SK-N-SH (cell line): ENCODE results near the gene PAOX. TPM values are rescaled to one million over a fixed set of nuclear protein-coding genes. Genes with fewer than 3 reads are reported as not detected.
A peak's percentile ranks its signal among the peaks of the same experiment; 100 is the strongest.

ENCODE experiments used
- CTCF ChIA-PET: fragments of 300-600, 350-600 bp; formaldehyde crosslinking; extraction: SDS; loops from one replicate; lab custom pipeline; 2021; lab: Yijun Ruan, JAX
- POLR2A ChIA-PET: fragments of 350-600 bp; sonication (Branson Sonifier 250); formaldehyde crosslinking; extraction: SDS; loops from one replicate; lab custom pipeline; 2020; ENCODE audit warnings: antibody characterized with exemption, inconsistent platforms; lab: Yijun Ruan, JAX
- DNase-seq: peaks from one replicate; pipeline ENCODE4 v3.0.0; 2012
- H2AFZ ChIP-seq: fragments of 200-600 bp; sonication (generic); 2 replicates; pipeline ENCODE4 v1.8.1; 2016; ENCODE audit warnings: antibody characterized with exemption, mild to moderate bottlenecking, low read depth
- H3F3A ChIP-seq: fragments of 200-600 bp; sonication (generic); replicated peaks from 2 replicates; pipeline ENCODE3; 2016; ENCODE audit warnings: antibody characterized with exemption, mild to moderate bottlenecking; ENCODE audit not compliant: insufficient read depth
- H3K27ac ChIP-seq, 2 experiments: fragments of 200-500 bp in 1 of 2; fragments of 200-600 bp in 1 of 2; sonication (Bioruptor generic) in 1 of 2; sonication (generic), shearing (Covaris generic) in 1 of 2; 2 replicates each; pipeline versions ENCODE4 v1.5.1 to v1.6.1; 2014 to 2016; ENCODE audit warnings: low read depth in 2 of 2, inconsistent platforms in 1 of 2, low read length in 1 of 2, mild to moderate bottlenecking in 1 of 2, mixed read lengths in 1 of 2
- H3K27me3 ChIP-seq: fragments of 200-600 bp; sonication (generic), shearing (Covaris generic); 2 replicates; pipeline ENCODE4 v1.6.1; 2016; ENCODE audit warnings: mixed run types; ENCODE audit not compliant: insufficient read depth
- H3K36me3 ChIP-seq, 2 experiments: fragments of 200-500 bp in 1 of 2; fragments of 200-600 bp in 1 of 2; sonication (Bioruptor generic) in 1 of 2; sonication (generic) in 1 of 2; replicated peaks in 1 of 2; 2 replicates each; pipeline versions ENCODE3 to v1.5.1; 2014 to 2016; ENCODE audit warnings: low read length in 1 of 2, mild to moderate bottlenecking in 1 of 2; ENCODE audit not compliant: insufficient read depth in 2 of 2, control insufficient read depth in 1 of 2
- H3K4me1 ChIP-seq, 2 experiments: fragments of 200-500 bp in 1 of 2; fragments of 200-600 bp in 1 of 2; sonication (Bioruptor generic) in 1 of 2; sonication (generic), shearing (Covaris generic) in 1 of 2; 2 replicates each; pipeline versions ENCODE4 v1.5.1 to v1.6.1; 2014 to 2016; ENCODE audit warnings: low read depth in 1 of 2, low read length in 1 of 2, mixed run types in 1 of 2; ENCODE audit not compliant: insufficient read depth in 2 of 2, control insufficient read depth in 1 of 2
- H3K4me2 ChIP-seq: fragments of 200-600 bp; sonication (generic), shearing (Covaris generic); 2 replicates; pipeline ENCODE4 v1.6.1; 2017; ENCODE audit warnings: mixed run types
- H3K4me3 ChIP-seq, 2 experiments: fragments of 200-500 bp in 1 of 2; fragments of 200-600 bp in 1 of 2; sonication (Bioruptor generic) in 1 of 2; sonication (generic), shearing (Covaris generic) in 1 of 2; 2 replicates each; pipeline versions ENCODE4 v1.5.1 to v1.8.1; 2014 to 2016; ENCODE audit warnings: low read depth in 2 of 2, inconsistent platforms in 1 of 2, low read length in 1 of 2, mild to moderate bottlenecking in 1 of 2, mixed read lengths in 1 of 2, moderate library complexity in 1 of 2
- H3K79me2 ChIP-seq: fragments of 200-600 bp; sonication (generic); 2 replicates; pipeline ENCODE4 v1.8.1; 2017; ENCODE audit warnings: mild to moderate bottlenecking; ENCODE audit not compliant: insufficient read depth
- H3K9ac ChIP-seq: fragments of 200-600 bp; sonication (generic); 2 replicates; pipeline ENCODE4 v1.6.1; 2017; ENCODE audit warnings: mixed run types
- H3K9me2 ChIP-seq: fragments of 200-600 bp; sonication (generic); 2 replicates; pipeline ENCODE4 v1.6.1; 2017; ENCODE audit warnings: mixed run types
- H3K9me3 ChIP-seq: fragments of 200-600 bp; sonication (generic); 2 replicates; pipeline ENCODE4 v1.6.1; 2017; ENCODE audit warnings: mixed run types, mild to moderate bottlenecking, moderate library complexity
- H4K20me1 ChIP-seq: fragments of 200-600 bp; sonication (generic); 2 replicates; pipeline ENCODE4 v1.6.1; 2017; ENCODE audit warnings: mild to moderate bottlenecking, mixed run types; ENCODE audit not compliant: insufficient read depth
- CHD2 ChIP-seq: fragments of 150-350 bp; IDR thresholded peaks from 2 replicates; pipeline ENCODE4 v1.6.1; 2018; ENCODE audit warnings: low read length; ENCODE audit not compliant: partially characterized antibody
- ELF1 ChIP-seq: IDR thresholded peaks from 2 replicates; pipeline ENCODE4 v1.4.0; 2012
- EZH2phosphoT487 ChIP-seq: fragments of 200-600 bp; sonication (generic); IDR thresholded peaks from 2 replicates; pipeline ENCODE4 v1.6.1; 2017; ENCODE audit warnings: low read depth, mixed run types, mild to moderate bottlenecking, antibody characterized with exemption, moderate library complexity, borderline replicate concordance
- FOXJ3 ChIP-seq: sonication (generic); formaldehyde crosslinking; IDR thresholded peaks from 2 replicates; pipeline ENCODE4 v1.5.1; 2020; ENCODE audit warnings: mild to moderate bottlenecking, missing genetic modification reagents
- GATA2 ChIP-seq: sonication (generic); formaldehyde crosslinking; IDR thresholded peaks from 2 replicates; pipeline ENCODE4 v1.5.0; 2020; ENCODE audit warnings: mild to moderate bottlenecking, missing genetic modification reagents
- MXI1 ChIP-seq: IDR thresholded peaks from 2 replicates; pipeline ENCODE4 v1.6.1; 2012; ENCODE audit warnings: mild to moderate bottlenecking, low read depth, low read length, improper control_type of control experiment
- RAD21 ChIP-seq: IDR thresholded peaks from 2 replicates; pipeline ENCODE4 v1.6.1; 2012; ENCODE audit warnings: mild to moderate bottlenecking, low read length
- RCOR1 ChIP-seq: fragments of 150-350 bp; IDR thresholded peaks from 2 replicates; pipeline ENCODE4 v1.6.1; 2017; ENCODE audit warnings: antibody characterized with exemption, low read length
- RFX5 ChIP-seq: IDR thresholded peaks from 2 replicates; pipeline ENCODE4 v1.6.1; 2012; ENCODE audit warnings: mild to moderate bottlenecking, improper control_type of control experiment, low read length
- RXRA ChIP-seq: IDR thresholded peaks from 2 replicates; pipeline ENCODE4 v1.4.0; 2012; ENCODE audit warnings: low read depth, mild to moderate bottlenecking, borderline replicate concordance
- SIN3A ChIP-seq: IDR thresholded peaks from 2 replicates; pipeline ENCODE4 v1.6.1; 2012; ENCODE audit warnings: low read depth, mild to moderate bottlenecking, low read length, moderate library complexity, borderline replicate concordance
- SMC3 ChIP-seq: IDR thresholded peaks from 2 replicates; pipeline ENCODE4 v1.6.1; 2012; ENCODE audit warnings: low read depth, low read length, improper control_type of control experiment
- TEAD4 ChIP-seq: IDR thresholded peaks from 2 replicates; pipeline ENCODE4 v1.4.0; 2012; ENCODE audit warnings: mild to moderate bottlenecking, borderline replicate concordance; ENCODE audit not compliant: insufficient read depth
- WGBS: methylation state at CpG from one replicate; pipeline ENCODE4 v1.1.6; 2017; ENCODE audit warnings: low lambda C conversion rate; 5-methylcytosine and 5-hydroxymethylcytosine counted together
- polyA plus RNA-seq, 3 experiments: library from polyadenylated mRNA; depleted of rRNA; stranded (reverse); fragments of >200 nt; gene quantifications; 2 replicates each; pipeline ENCODE4 v1.2.3, GENCODE V29; 2012
- TF ChIP-seq, protein P1 (sequence below): fragments of 150-350 bp; IDR thresholded peaks from 2 replicates; pipeline ENCODE4 v1.6.1; 2016; ENCODE audit warnings: mild to moderate bottlenecking, low read depth, low read length
- TF ChIP-seq, protein P2 (sequence below): IDR thresholded peaks from 2 replicates; pipeline ENCODE4 v1.6.1; 2012; ENCODE audit warnings: mild to moderate bottlenecking, low read depth, low read length, moderate library complexity

The PAOX gene
- polyA plus RNA-seq, 1 of the 3 experiments (the other 2 are of a cell fraction) = 6.2 TPM

- peak overlapping the region; percentile 74 to 76 for H3K4me3 ChIP-seq
- POLR2A ChIA-PET = interaction anchor here (1.1 kb wide), 1 partner anchor 11 kb away, joined by 3 read pairs; no protein-coding TSS in a partner anchor
- peaks cover 0 to 19% of the 10 kb centered on the region in 2 experiments; a peak in 2 of 4 replicates for H3K4me1 ChIP-seq
- peak overlapping the region; percentile 92; the same call in 1 of the 2 replicates for H2AFZ ChIP-seq
- H3F3A ChIP-seq = no peaks in the 10 kb centered on the region
- 38% methylated on average over 9 of the region's 20 CpGs for WGBS
- no peaks in the 10 kb centered on the region for H3K9me3 ChIP-seq
- H3K36me3 ChIP-seq = no peaks in the 10 kb centered on the region
- peak overlapping the region; percentile 64; the same call in 1 of the 2 replicates for H3K9ac ChIP-seq
- no peaks in the 10 kb centered on the region for H4K20me1 ChIP-seq
- TF ChIP-seq ELF1 (no peak), SMC3 (no peak), FOXJ3 (CRISPR knock-in tag) (no peak), EZH2phosphoT487 (no peak), RXRA (no peak), RFX5 (no peak), TEAD4 (no peak), RAD21 (no peak), CHD2 (no peak), GATA2 (CRISPR knock-in tag) (no peak), MXI1 (no peak), RCOR1 (no peak), SIN3A (no peak)
- TF ChIP-seq, protein P1, sequence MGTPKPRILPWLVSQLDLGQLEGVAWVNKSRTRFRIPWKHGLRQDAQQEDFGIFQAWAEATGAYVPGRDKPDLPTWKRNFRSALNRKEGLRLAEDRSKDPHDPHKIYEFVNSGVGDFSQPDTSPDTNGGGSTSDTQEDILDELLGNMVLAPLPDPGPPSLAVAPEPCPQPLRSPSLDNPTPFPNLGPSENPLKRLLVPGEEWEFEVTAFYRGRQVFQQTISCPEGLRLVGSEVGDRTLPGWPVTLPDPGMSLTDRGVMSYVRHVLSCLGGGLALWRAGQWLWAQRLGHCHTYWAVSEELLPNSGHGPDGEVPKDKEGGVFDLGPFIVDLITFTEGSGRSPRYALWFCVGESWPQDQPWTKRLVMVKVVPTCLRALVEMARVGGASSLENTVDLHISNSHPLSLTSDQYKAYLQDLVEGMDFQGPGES = no peak
- TF ChIP-seq, protein P2, sequence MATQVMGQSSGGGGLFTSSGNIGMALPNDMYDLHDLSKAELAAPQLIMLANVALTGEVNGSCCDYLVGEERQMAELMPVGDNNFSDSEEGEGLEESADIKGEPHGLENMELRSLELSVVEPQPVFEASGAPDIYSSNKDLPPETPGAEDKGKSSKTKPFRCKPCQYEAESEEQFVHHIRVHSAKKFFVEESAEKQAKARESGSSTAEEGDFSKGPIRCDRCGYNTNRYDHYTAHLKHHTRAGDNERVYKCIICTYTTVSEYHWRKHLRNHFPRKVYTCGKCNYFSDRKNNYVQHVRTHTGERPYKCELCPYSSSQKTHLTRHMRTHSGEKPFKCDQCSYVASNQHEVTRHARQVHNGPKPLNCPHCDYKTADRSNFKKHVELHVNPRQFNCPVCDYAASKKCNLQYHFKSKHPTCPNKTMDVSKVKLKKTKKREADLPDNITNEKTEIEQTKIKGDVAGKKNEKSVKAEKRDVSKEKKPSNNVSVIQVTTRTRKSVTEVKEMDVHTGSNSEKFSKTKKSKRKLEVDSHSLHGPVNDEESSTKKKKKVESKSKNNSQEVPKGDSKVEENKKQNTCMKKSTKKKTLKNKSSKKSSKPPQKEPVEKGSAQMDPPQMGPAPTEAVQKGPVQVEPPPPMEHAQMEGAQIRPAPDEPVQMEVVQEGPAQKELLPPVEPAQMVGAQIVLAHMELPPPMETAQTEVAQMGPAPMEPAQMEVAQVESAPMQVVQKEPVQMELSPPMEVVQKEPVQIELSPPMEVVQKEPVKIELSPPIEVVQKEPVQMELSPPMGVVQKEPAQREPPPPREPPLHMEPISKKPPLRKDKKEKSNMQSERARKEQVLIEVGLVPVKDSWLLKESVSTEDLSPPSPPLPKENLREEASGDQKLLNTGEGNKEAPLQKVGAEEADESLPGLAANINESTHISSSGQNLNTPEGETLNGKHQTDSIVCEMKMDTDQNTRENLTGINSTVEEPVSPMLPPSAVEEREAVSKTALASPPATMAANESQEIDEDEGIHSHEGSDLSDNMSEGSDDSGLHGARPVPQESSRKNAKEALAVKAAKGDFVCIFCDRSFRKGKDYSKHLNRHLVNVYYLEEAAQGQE = no peak
- no peaks in the 10 kb centered on the region for H3K9me2 ChIP-seq
- no peak overlapping the region; a peak in 1 of 4 replicates for H3K27ac ChIP-seq
- no peaks in the 10 kb centered on the region for H3K79me2 ChIP-seq
- H3K4me2 ChIP-seq = peak overlapping the region; percentile 97
- no peak for DNase-seq
- CTCF ChIA-PET = interaction anchor here (1.5 to 2.3 kb wide), 2 partner anchors 17 to 48 kb away, joined by 7 to 13 read pairs; no protein-coding TSS in a partner anchor
- H3K27me3 ChIP-seq = no peaks in the 10 kb centered on the region
Observed at GRCh38 chr10:133377818-133378250, 1.2 kb upstream of the PAOX start.
